Stimulated activated CD4-positive, alpha-beta T cell treated with anti-CD3 and anti-CD28 coated beads, TNF-alpha, amount 100 ng/mL, for 48 hours (primary cell): ENCODE measurements around the gene LRRC53.

Experiments used
- DNase-seq, 3 donors: peaks; one replicate each; pipeline ENCODE4 v3.0.0-alpha.2; 2020; ENCODE audit warnings: low read depth in 3 of 3

The LRRC53 gene

GRCh38 chr1:74496669-74497068, 15.7 kb downstream of the LRRC53 start:
- no peak for DNase-seq

GRCh38 chr1:74486036-74486435, 26.4 kb downstream of the LRRC53 start:
- no peak for DNase-seq

GRCh38 chr1:74485622-74486021, 26.8 kb downstream of the LRRC53 start:
- no peak for DNase-seq

GRCh38 chr1:74481607-74482006, 30.8 kb downstream of the LRRC53 start:
- DNase-seq: no peak

GRCh38 chr1:74480068-74480467, 32.3 kb downstream of the LRRC53 start:
- DNase-seq: no peak

GRCh38 chr1:74478979-74479378, 33.4 kb downstream of the LRRC53 start:
- no peak for DNase-seq

- no peak for DNase-seq
These were observed 37.8 kb downstream of the LRRC53 start for GRCh38 chr1:74474585-74474984.

GRCh38 chr1:74471470-74471869, 40.9 kb downstream of the LRRC53 start:
- DNase-seq: no peak

GRCh38 chr1:74470936-74471335, 41.5 kb downstream of the LRRC53 start:
- no peak for DNase-seq

GRCh38 chr1:74470251-74470650, 42.2 kb downstream of the LRRC53 start:
- no peak for DNase-seq

GRCh38 chr1:74468982-74469603, 43.3 kb downstream of the LRRC53 start:
- no peak for DNase-seq

GRCh38 chr1:74467786-74468377, 44.5 kb downstream of the LRRC53 start:
- DNase-seq: no peak

GRCh38 chr1:74465193-74465681, 47.2 kb downstream of the LRRC53 start:
- no peak for DNase-seq

- no peak for DNase-seq
These were observed 48.4 kb downstream of the LRRC53 start for GRCh38 chr1:74464037-74464436.

- DNase-seq: no peak
These were observed 49.0 kb downstream of the LRRC53 start for GRCh38 chr1:74463333-74463988.

GRCh38 chr1:74457253-74457652, 55.2 kb downstream of the LRRC53 start:
- DNase-seq: no peak

GRCh38 chr1:74455390-74455789, 57.0 kb downstream of the LRRC53 start:
- no peak for DNase-seq

- no peak for DNase-seq
These were observed 59.1 kb downstream of the LRRC53 start for GRCh38 chr1:74453277-74453676.

GRCh38 chr1:74452035-74452434, 60.4 kb downstream of the LRRC53 start:
- DNase-seq: no peak

GRCh38 chr1:74437035-74437434, 75.4 kb downstream of the LRRC53 start:
- no peak for DNase-seq

GRCh38 chr1:74436078-74436477, 76.3 kb downstream of the LRRC53 start:
- DNase-seq: no peak

- no peak for DNase-seq
These were observed 78.1 kb downstream of the LRRC53 start for GRCh38 chr1:74434321-74434720.

- DNase-seq: no peak
These were observed 80.1 kb downstream of the LRRC53 start for GRCh38 chr1:74432325-74432724.
